HEK293T (cell line): Measurements from ENCODE around the gene LANCL3.

Experiments used
- CTCF ChIA-PET: fragments of 350-600 bp; formaldehyde crosslinking; extraction: SDS; loops from one replicate; lab custom pipeline; 2021; ENCODE audit warnings: antibody characterized with exemption, inconsistent platforms; lab: Yijun Ruan, JAX
- POLR2A ChIA-PET: fragments of 350-600 bp; formaldehyde crosslinking; extraction: SDS; loops from one replicate; lab custom pipeline; 2020; ENCODE audit warnings: antibody characterized with exemption, inconsistent platforms; lab: Yijun Ruan, JAX
- DNase-seq: peaks from one replicate; pipeline ENCODE4 v3.0.0; 2012; ENCODE audit warnings: mixed read lengths; ENCODE audit errors: extremely low spot score
- ARNT ChIP-seq: fragments of 450-650 bp; IDR thresholded peaks from 2 replicates; pipeline ENCODE4 v1.6.1; 2017; ENCODE audit warnings: mild to moderate bottlenecking
- BHLHE40 ChIP-seq: fragments of 450-650 bp; IDR thresholded peaks from 2 replicates; pipeline ENCODE4 v1.6.1; 2016; ENCODE audit warnings: mild to moderate bottlenecking, moderate library complexity, borderline replicate concordance
- CTBP1 ChIP-seq: fragments of 450-650 bp; IDR thresholded peaks from 2 replicates; pipeline ENCODE4 v1.6.1; 2016; ENCODE audit warnings: borderline replicate concordance
- ELF4 ChIP-seq: fragments of 450-650 bp; IDR thresholded peaks from 2 replicates; pipeline ENCODE4 v1.6.1; 2017; ENCODE audit warnings: antibody characterized with exemption
- FOXK2 ChIP-seq: fragments of 450-650 bp; IDR thresholded peaks from 2 replicates; pipeline ENCODE4 v1.6.1; 2016; ENCODE audit warnings: mild to moderate bottlenecking
- FOXM1 ChIP-seq: fragments of 450-650 bp; IDR thresholded peaks from 2 replicates; pipeline ENCODE4 v1.6.1; 2017; ENCODE audit warnings: mild to moderate bottlenecking, borderline replicate concordance
- HDGF ChIP-seq: fragments of 450-650 bp; IDR thresholded peaks from 2 replicates; pipeline ENCODE4 v1.6.1; 2017; ENCODE audit warnings: antibody characterized with exemption, borderline replicate concordance
- L3MBTL2 ChIP-seq: fragments of 450-650 bp; conservative IDR thresholded peaks from 2 replicates; pipeline ENCODE4 v1.6.1; 2016; ENCODE audit warnings: mild to moderate bottlenecking
- LEF1 ChIP-seq: fragments of 450-650 bp; IDR thresholded peaks from 2 replicates; pipeline ENCODE4 v1.6.1; 2017; ENCODE audit warnings: mild to moderate bottlenecking, borderline replicate concordance
- NFRKB ChIP-seq: fragments of 450-650 bp; IDR thresholded peaks from 2 replicates; pipeline ENCODE4 v1.6.1; 2016; ENCODE audit warnings: mild to moderate bottlenecking, moderate library complexity
- SP1 ChIP-seq: fragments of 450-650 bp; IDR thresholded peaks from 2 replicates; pipeline ENCODE4 v1.6.1; 2017
- SUZ12 ChIP-seq: fragments of 450-650 bp; IDR thresholded peaks from 2 replicates; pipeline ENCODE4 v1.6.1; 2016; ENCODE audit warnings: mild to moderate bottlenecking
- TARDBP ChIP-seq: fragments of 450-650 bp; IDR thresholded peaks from 2 replicates; pipeline ENCODE4 v1.6.1; 2016
- ZNF384 ChIP-seq: fragments of 450-650 bp; IDR thresholded peaks from 2 replicates; pipeline ENCODE4 v1.6.1; 2016

The LANCL3 gene

GRCh38 chrX:37717708-37718107, 146.2 kb downstream of the LANCL3 start:
- CTCF ChIA-PET, result no interaction called here
- POLR2A ChIA-PET, result no interaction called here
- no peak for DNase-seq
- TF ChIP-seq ELF4 (no peak), SP1 (no peak), SUZ12 (no peak), ZNF384 (no peak), BHLHE40 (no peak), TARDBP (no peak), FOXM1 (no peak), HDGF (no peak)

- no peak for DNase-seq
- ChIA-PET CTCF (no interaction called here), POLR2A (no interaction called here)
- no peak for TF ChIP-seq FOXK2
- no peak for TF ChIP-seq L3MBTL2
- TF ChIP-seq BHLHE40, result no peak
- TF ChIP-seq CTBP1, result no peak
- TF ChIP-seq LEF1, result no peak
- TF ChIP-seq SUZ12, result no peak
- no peak for TF ChIP-seq HDGF
- no peak for TF ChIP-seq ELF4
- TF ChIP-seq ARNT, result no peak
- no peak for TF ChIP-seq ZNF384
These were observed 151.1 kb downstream of the LANCL3 start for GRCh38 chrX:37722595-37722994.

- DNase-seq, result no peak
- ChIA-PET CTCF (no interaction called here), POLR2A (no interaction called here)
- TF ChIP-seq ELF4 (no peak), FOXM1 (no peak), LEF1 (no peak), ARNT (no peak), FOXK2 (no peak), NFRKB (no peak), ZNF384 (no peak), CTBP1 (no peak), L3MBTL2 (no peak), HDGF (no peak), TARDBP (no peak), SP1 (no peak)
These were observed 154.9 kb downstream of the LANCL3 start for GRCh38 chrX:37726346-37726745.
